Common myeloid progenitor, CD34-positive (primary cell): Measurements from ENCODE around the gene FOXJ1.

ENCODE experiments used
- CTCF ChIA-PET: fragments of 350-600 bp; sonication (Branson Sonifier 250); formaldehyde crosslinking; loops from one replicate; lab custom pipeline; 2021; ENCODE audit warnings: antibody characterized with exemption; lab: Charles Lee
- POLR2A ChIA-PET: fragments of 350-600 bp; sonication (Branson Sonifier 250); formaldehyde crosslinking; loops from one replicate; lab custom pipeline; 2021; ENCODE audit warnings: antibody characterized with exemption; lab: Charles Lee
- DNase-seq, 3 donors: peaks; one replicate each; pipeline versions ENCODE4 v3.0.0 to v3.0.0-alpha.2; 2013
- H3K27ac ChIP-seq, 2 experiments: 1 replicate in 1 of 2; 2 replicates in 1 of 2; pipeline ENCODE4 v1.7.0; 2013; ENCODE audit warnings: inconsistent platforms in 2 of 2, low read length in 2 of 2, mild to moderate bottlenecking in 2 of 2, low read depth in 1 of 2, moderate library complexity in 1 of 2; ENCODE audit not compliant: severe bottlenecking in 2 of 2, insufficient read depth in 1 of 2, poor library complexity in 1 of 2
- H3K27me3 ChIP-seq, 5 experiments: replicated peaks in 2 of 5; 1 replicate in 3 of 5; 2 replicates in 2 of 5; pipeline versions ENCODE4 v1.6.1 to v1.7.0; 2013; ENCODE audit warnings: low read length in 4 of 5, mild to moderate bottlenecking in 2 of 5, moderate library complexity in 2 of 5, inconsistent platforms in 1 of 5; ENCODE audit not compliant: insufficient read depth in 5 of 5, control insufficient read depth in 4 of 5
- H3K36me3 ChIP-seq, 4 experiments: 1 replicate in 2 of 4; 2 replicates in 2 of 4; pipeline versions ENCODE4 v1.6.1 to v1.7.0; 2013; ENCODE audit warnings: low read length in 3 of 4, control low read depth in 1 of 4, mild to moderate bottlenecking in 1 of 4; ENCODE audit not compliant: control insufficient read depth in 4 of 4, insufficient read depth in 4 of 4
- H3K4me1 ChIP-seq, 4 experiments: 1 replicate in 3 of 4; 2 replicates in 1 of 4; pipeline versions ENCODE4 v1.6.1 to v1.7.1; 2013; ENCODE audit warnings: low read length in 3 of 4, mild to moderate bottlenecking in 3 of 4, control low read depth in 1 of 4, inconsistent platforms in 1 of 4, moderate library complexity in 1 of 4; ENCODE audit not compliant: control insufficient read depth in 4 of 4, insufficient read depth in 4 of 4; ENCODE audit errors: control extremely low read depth in 1 of 4
- H3K4me3 ChIP-seq, 7 experiments: 1 replicate in 4 of 7; 2 replicates in 3 of 7; pipeline versions ENCODE4 v1.5.1 to v1.7.0; 2013; ENCODE audit warnings: mild to moderate bottlenecking in 7 of 7, low read length in 6 of 7, moderate library complexity in 6 of 7, inconsistent platforms in 2 of 7, low read depth in 2 of 7, control low read depth in 1 of 7; ENCODE audit not compliant: insufficient read depth in 4 of 7, control insufficient read depth in 1 of 7; ENCODE audit errors: extremely low read depth in 1 of 7
- H3K9me3 ChIP-seq, 5 experiments: 1 replicate in 4 of 5; 2 replicates in 1 of 5; pipeline versions ENCODE4 v1.6.1 to v1.7.1; 2013; ENCODE audit warnings: low read length in 4 of 5, mild to moderate bottlenecking in 2 of 5, inconsistent platforms in 1 of 5, low read depth in 1 of 5, moderate library complexity in 1 of 5; ENCODE audit not compliant: control insufficient read depth in 4 of 5, insufficient read depth in 2 of 5; ENCODE audit errors: control extremely low read depth in 1 of 5
- WGBS: methylation state at CpG from one replicate; pipeline ENCODE4 v1.1.5; 2013; ENCODE audit not compliant: insufficient coverage; 5-methylcytosine and 5-hydroxymethylcytosine counted together

The FOXJ1 gene

GRCh38 chr17:76171706-76172105 is 30.7 kb upstream of the FOXJ1 start:
- POLR2A ChIA-PET: interaction anchor here (0.6 kb wide), 1 partner anchor 44 kb away, joined by 3 read pairs; no protein-coding TSS in a partner anchor
- H3K27me3 ChIP-seq: no peaks in the 10 kb centered on the region
- CTCF ChIA-PET: interaction anchor here (1.1 kb wide), 1 partner anchor 11 kb away, joined by 3 read pairs; no protein-coding TSS in a partner anchor
- DNase-seq: no peak
- no peak overlapping the region for H3K27ac ChIP-seq
- no peaks in the 10 kb centered on the region for H3K36me3 ChIP-seq
- H3K9me3 ChIP-seq: no peaks in the 10 kb centered on the region
- peaks cover 0 to 4% (median 2%) of the 10 kb centered on the region in 4 experiments for H3K4me1 ChIP-seq
- no peak overlapping the region for H3K4me3 ChIP-seq
- 100% methylated on average over 4 of the region's 4 CpGs for WGBS

- no peaks in the 10 kb centered on the region for H3K36me3 ChIP-seq
- WGBS: 90% methylated on average over 1 of the region's 1 CpG
- H3K9me3 ChIP-seq: no peaks in the 10 kb centered on the region
- H3K4me1 ChIP-seq: peaks cover 0 to 4% (median 2%) of the 10 kb centered on the region in 4 experiments
- no peak overlapping the region for H3K27ac ChIP-seq
- CTCF ChIA-PET: interaction anchor here (0.7 to 1.8 kb wide), 5 partner anchors 11 to 110 kb away, joined by 3 to 5 read pairs (median 3); no protein-coding TSS in a partner anchor
- no peaks in the 10 kb centered on the region for H3K27me3 ChIP-seq
- no peak overlapping the region for H3K4me3 ChIP-seq
- POLR2A ChIA-PET: no interaction called here
- DNase-seq: no peak
These were observed 29.1 kb upstream of the FOXJ1 start for GRCh38 chr17:76170114-76170513.

GRCh38 chr17:76166906-76167305 is 25.9 kb upstream of the FOXJ1 start:
- Histone ChIP-seq H3K4me3 (no peak overlapping the region), H3K36me3 (no peaks in the 10 kb centered on the region), H3K9me3 (no peaks in the 10 kb centered on the region), H3K4me1 (peaks cover 0 to 4% (median 2%) of the 10 kb centered on the region in 4 experiments), H3K27ac (no peak overlapping the region), H3K27me3 (no peaks in the 10 kb centered on the region)
- ChIA-PET POLR2A (no interaction called here), CTCF (interaction anchor here (0.6 to 2.2 kb wide), 8 partner anchors 9 to 113 kb away, joined by 3 to 5 read pairs (median 4); no protein-coding TSS in a partner anchor)
- DNase-seq: no peak
- 95% methylated on average over 7 of the region's 10 CpGs for WGBS

- no peak for DNase-seq
- POLR2A ChIA-PET: no interaction called here
- Histone ChIP-seq H3K36me3 (no peaks in the 10 kb centered on the region), H3K27ac (no peak overlapping the region), H3K4me1 (peaks cover 0 to 7% (median 3%) of the 10 kb centered on the region in 4 experiments), H3K9me3 (no peaks in the 10 kb centered on the region), H3K4me3 (no peak overlapping the region), H3K27me3 (no peaks in the 10 kb centered on the region)
- CTCF ChIA-PET: interaction anchor here (0.6 to 2.2 kb wide), 7 partner anchors 8 to 41 kb away, joined by 3 to 5 read pairs (median 4); no protein-coding TSS in a partner anchor
- WGBS: 100% methylated on average over 4 of the region's 7 CpGs
These were observed 25.1 kb upstream of the FOXJ1 start for GRCh38 chr17:76166168-76166567.

GRCh38 chr17:76164331-76164730 is 23.3 kb upstream of the FOXJ1 start:
- CTCF ChIA-PET: no interaction called here
- H3K27me3 ChIP-seq: no peaks in the 10 kb centered on the region
- DNase-seq: no peak
- no peaks in the 10 kb centered on the region for H3K9me3 ChIP-seq
- WGBS: 100% methylated on average over 1 of the region's 2 CpGs
- peaks cover 0 to 7% (median 3%) of the 10 kb centered on the region in 4 experiments for H3K4me1 ChIP-seq
- POLR2A ChIA-PET: interaction anchor here (0.6 to 0.7 kb wide), 2 partner anchors 42 to 113 kb away, joined by 3 to 5 read pairs; no protein-coding TSS in a partner anchor
- no peaks in the 10 kb centered on the region for H3K36me3 ChIP-seq
- H3K4me3 ChIP-seq: no peak overlapping the region
- H3K27ac ChIP-seq: no peak overlapping the region

GRCh38 chr17:76163919-76164318 is 22.9 kb upstream of the FOXJ1 start:
- CTCF ChIA-PET: no interaction called here
- no peaks in the 10 kb centered on the region for H3K27me3 ChIP-seq

GRCh38 chr17:76161619-76162266 is 20.7 kb upstream of the FOXJ1 start:
- H3K9me3 ChIP-seq: no peaks in the 10 kb centered on the region
- ChIA-PET CTCF (interaction anchor here (1.2 to 1.6 kb wide), 2 partner anchors 14 to 17 kb away, joined by 3 to 7 read pairs; no protein-coding TSS in a partner anchor), POLR2A (no interaction called here)
- no peaks in the 10 kb centered on the region for H3K36me3 ChIP-seq
- WGBS: 95% methylated on average over 16 of the region's 20 CpGs
- H3K27me3 ChIP-seq: no peaks in the 10 kb centered on the region
- no peak overlapping the region for H3K4me3 ChIP-seq
- peak in 1 of 3 donors; percentile 43 for DNase-seq
- no peak overlapping the region for H3K27ac ChIP-seq
- peaks cover 0 to 6% (median 1%) of the 10 kb centered on the region in 4 experiments for H3K4me1 ChIP-seq

More at GRCh38 chr17:76163919-76164318, 22.9 kb upstream of the FOXJ1 start:
- POLR2A ChIA-PET: interaction anchor here (0.6 to 0.7 kb wide), 2 partner anchors 41 to 114 kb away, joined by 3 to 5 read pairs; no protein-coding TSS in a partner anchor
- no peak overlapping the region for H3K27ac ChIP-seq
- no peak overlapping the region for H3K4me3 ChIP-seq
- no peaks in the 10 kb centered on the region for H3K36me3 ChIP-seq
- H3K9me3 ChIP-seq: no peaks in the 10 kb centered on the region
- no peak for DNase-seq
- 83% methylated on average over 4 of the region's 4 CpGs for WGBS
- H3K4me1 ChIP-seq: peaks cover 0 to 7% (median 3%) of the 10 kb centered on the region in 4 experiments
